ENCODE results near the gene KLF15. TPM values are rescaled to one million over a fixed set of nuclear protein-coding genes. Genes with fewer than 3 reads are reported as not detected.

Gene KLF15
- total RNA-seq, 4 donors from 2014 or later, result 3.3 to 10.9 (median 9.4) TPM

DNA sequence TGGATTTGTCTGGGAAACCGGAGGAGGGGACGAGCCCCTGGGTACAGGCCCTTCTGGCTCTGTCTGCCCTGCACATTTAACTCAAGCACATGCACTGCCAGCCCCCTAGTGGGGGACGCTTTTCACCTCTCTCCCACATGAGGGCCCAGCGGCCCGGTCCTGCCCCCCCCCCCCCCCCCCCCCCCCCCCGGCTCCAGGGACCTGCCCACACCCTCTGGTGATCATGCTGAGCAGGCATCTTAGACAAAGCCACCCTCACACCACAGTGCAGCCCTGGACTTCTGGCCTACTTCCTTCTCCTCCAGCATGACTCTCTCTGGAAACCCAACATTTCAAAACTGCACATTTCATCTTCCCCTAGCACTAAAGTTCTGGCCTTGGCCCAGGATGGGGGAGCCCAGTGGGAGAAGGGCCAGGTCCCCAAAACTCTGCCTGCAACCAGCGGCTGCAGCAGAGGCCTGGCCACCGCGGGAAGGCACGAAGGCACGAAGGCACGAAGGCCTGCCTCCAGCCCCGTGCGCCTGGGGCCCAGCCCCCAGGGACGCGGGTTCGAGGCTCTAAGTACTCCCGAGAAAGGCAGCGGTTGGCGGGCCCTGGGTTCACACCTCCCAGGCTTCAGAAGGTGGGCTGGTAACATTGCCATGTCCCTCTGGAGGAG is 14.1 kb downstream of the KLF15 start:
- TF ChIP-seq, protein P1, sequence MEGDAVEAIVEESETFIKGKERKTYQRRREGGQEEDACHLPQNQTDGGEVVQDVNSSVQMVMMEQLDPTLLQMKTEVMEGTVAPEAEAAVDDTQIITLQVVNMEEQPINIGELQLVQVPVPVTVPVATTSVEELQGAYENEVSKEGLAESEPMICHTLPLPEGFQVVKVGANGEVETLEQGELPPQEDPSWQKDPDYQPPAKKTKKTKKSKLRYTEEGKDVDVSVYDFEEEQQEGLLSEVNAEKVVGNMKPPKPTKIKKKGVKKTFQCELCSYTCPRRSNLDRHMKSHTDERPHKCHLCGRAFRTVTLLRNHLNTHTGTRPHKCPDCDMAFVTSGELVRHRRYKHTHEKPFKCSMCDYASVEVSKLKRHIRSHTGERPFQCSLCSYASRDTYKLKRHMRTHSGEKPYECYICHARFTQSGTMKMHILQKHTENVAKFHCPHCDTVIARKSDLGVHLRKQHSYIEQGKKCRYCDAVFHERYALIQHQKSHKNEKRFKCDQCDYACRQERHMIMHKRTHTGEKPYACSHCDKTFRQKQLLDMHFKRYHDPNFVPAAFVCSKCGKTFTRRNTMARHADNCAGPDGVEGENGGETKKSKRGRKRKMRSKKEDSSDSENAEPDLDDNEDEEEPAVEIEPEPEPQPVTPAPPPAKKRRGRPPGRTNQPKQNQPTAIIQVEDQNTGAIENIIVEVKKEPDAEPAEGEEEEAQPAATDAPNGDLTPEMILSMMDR (IDR thresholded peaks at IDR 0.05), result no peak
- TF ChIP-seq POLR2A (IDR thresholded peaks at IDR 0.05), result no peak
- H3K27me3 ChIP-seq, result no peaks in the 10 kb centered on the region
- H3K36me3 ChIP-seq, result no peaks in the 10 kb centered on the region
- no peaks in the 10 kb centered on the region for H3K9me3 ChIP-seq
- no peak overlapping the region for H3K27ac ChIP-seq
- H3K4me3 ChIP-seq, result no peak overlapping the region
- peak in 2 of 3 donors; percentile 36 to 41 for DNase-seq
- H3K4me1 ChIP-seq, result no peaks in the 10 kb centered on the region

- DNase-seq, result peak in 1 of 3 donors; percentile 33
- no peaks in the 10 kb centered on the region for H3K4me1 ChIP-seq
- no peaks in the 10 kb centered on the region for H3K27me3 ChIP-seq
- no peak overlapping the region for H3K4me3 ChIP-seq
- no peak for TF ChIP-seq POLR2A (IDR thresholded peaks at IDR 0.05)
- TF ChIP-seq, protein P1 (IDR thresholded peaks at IDR 0.05), result no peak
- H3K36me3 ChIP-seq, result no peaks in the 10 kb centered on the region
- no peaks in the 10 kb centered on the region for H3K9me3 ChIP-seq
- no peak overlapping the region for H3K27ac ChIP-seq
Measured at GRCh38 chr3:126342211-126342610, 15.0 kb downstream of the KLF15 start.

DNA sequence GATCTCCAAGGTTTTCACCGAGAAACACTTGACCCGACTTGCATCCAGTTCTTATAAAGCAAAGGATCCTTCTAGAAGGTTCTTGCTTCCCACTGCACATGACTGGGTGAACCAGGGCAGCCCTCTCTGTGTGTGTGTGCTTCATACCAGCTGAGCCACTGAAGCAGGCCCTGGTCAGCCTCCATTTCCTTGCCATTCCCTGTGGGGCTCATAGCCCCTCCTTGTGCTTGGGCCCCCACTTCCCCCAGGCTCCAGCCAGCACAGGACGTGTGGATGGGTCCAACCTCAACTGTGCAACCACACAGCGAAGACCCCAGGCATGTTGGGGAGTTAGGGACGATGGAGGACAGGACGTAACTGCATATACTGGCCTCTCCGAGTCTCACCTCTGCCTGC is 15.5 kb downstream of the KLF15 start:
- H3K9me3 ChIP-seq, result no peaks in the 10 kb centered on the region

GRCh38 chr3:126340943-126341754 is 16.1 kb downstream of the KLF15 start:
- no peaks in the 10 kb centered on the region for H3K27me3 ChIP-seq
- DNase-seq, result peak in 1 of 3 donors; percentile 42
- TF ChIP-seq, protein P1 (IDR thresholded peaks at IDR 0.05), result no peak
- no peak for TF ChIP-seq POLR2A (IDR thresholded peaks at IDR 0.05)

More for the DNA sequence above, 15.5 kb downstream of the KLF15 start:
- Histone ChIP-seq H3K4me1 (no peaks in the 10 kb centered on the region), H3K27ac (no peak overlapping the region), H3K27me3 (no peaks in the 10 kb centered on the region), H3K36me3 (no peaks in the 10 kb centered on the region), H3K4me3 (no peak overlapping the region)
- peak in 2 of 3 donors; percentile 26 to 43 for DNase-seq
- no peak for TF ChIP-seq POLR2A (IDR thresholded peaks at IDR 0.05)
- TF ChIP-seq, protein P1 (IDR thresholded peaks at IDR 0.05), result no peak

DNA sequence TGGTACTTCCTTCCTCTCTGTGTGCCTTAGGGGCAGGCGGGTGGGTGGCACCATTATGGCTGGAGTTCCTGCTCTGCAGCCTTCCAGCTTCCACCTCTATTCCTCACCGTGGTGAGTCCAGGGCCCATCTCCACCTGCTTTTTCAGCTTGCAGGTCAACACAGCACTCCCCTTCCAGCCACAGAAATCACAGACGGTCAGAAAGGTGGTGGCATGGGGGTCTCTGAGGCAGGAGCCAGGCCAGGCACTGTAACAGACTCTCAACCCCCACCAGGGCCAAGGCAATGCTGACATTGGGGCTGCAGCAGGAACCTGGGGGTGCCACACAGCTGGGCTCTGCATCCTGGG is 16.6 kb downstream of the KLF15 start:
- no peaks in the 10 kb centered on the region for H3K4me1 ChIP-seq
- TF ChIP-seq, protein P1 (IDR thresholded peaks at IDR 0.05), result no peak
- no peak for TF ChIP-seq POLR2A (IDR thresholded peaks at IDR 0.05)
- no peaks in the 10 kb centered on the region for H3K36me3 ChIP-seq
- H3K4me3 ChIP-seq, result no peak overlapping the region
- H3K9me3 ChIP-seq, result no peaks in the 10 kb centered on the region
- no peaks in the 10 kb centered on the region for H3K27me3 ChIP-seq
- DNase-seq, result peak in 1 of 3 donors; percentile 25
- H3K27ac ChIP-seq, result no peak overlapping the region

More at GRCh38 chr3:126340943-126341754, 16.1 kb downstream of the KLF15 start:
- no peak overlapping the region for H3K27ac ChIP-seq
- H3K4me1 ChIP-seq, result no peaks in the 10 kb centered on the region
- H3K36me3 ChIP-seq, result no peaks in the 10 kb centered on the region
- H3K9me3 ChIP-seq, result no peaks in the 10 kb centered on the region
- no peak overlapping the region for H3K4me3 ChIP-seq
